GM20431 (cell line): Measurements from ENCODE around the gene HTRA2.

ENCODE experiments used
- in situ Hi-C: fragments of 300-500 bp; cut with MseI, MboI; formaldehyde crosslinking; loops from one replicate; pipeline ENCODE4 v1.15.0; 2020; ENCODE audit warnings: low sequenced_read_pairs; ENCODE audit not compliant: unreplicated experiment

HTRA2 gene

GRCh38 chr2:74513605-74514367 is 15.9 kb upstream of the HTRA2 start:
- in situ Hi-C loops: no loop called here

GRCh38 chr2:74514368-74515270 is 15.1 kb upstream of the HTRA2 start, which contains the start of gene TLX2:
TLX2 (plus strand) TSS chr2:74514450; CDS start chr2:74514807, 357 bp downstream.
- in situ Hi-C loops: no loop called here

GRCh38 chr2:74515271-74515980 is 14.3 kb upstream of the HTRA2 start:
- in situ Hi-C loops: no loop called here

- in situ Hi-C loops: no loop called here
Measured at GRCh38 chr2:74515981-74516633, 13.6 kb upstream of the HTRA2 start.

GRCh38 chr2:74516650-74517049 is 13.1 kb upstream of the HTRA2 start:
- in situ Hi-C loops: no loop called here

- in situ Hi-C loops: no loop called here
Measured at GRCh38 chr2:74522516-74522915, 7.2 kb upstream of the HTRA2 start.

GRCh38 chr2:74524005-74524404 is 5.7 kb upstream of the HTRA2 start:
- in situ Hi-C loops: no loop called here

- in situ Hi-C loops: no loop called here
Measured at GRCh38 chr2:74524955-74525716, 4.6 kb upstream of the HTRA2 start.

GRCh38 chr2:74525717-74526648 is 3.8 kb upstream of the HTRA2 start, which contains the start of gene DQX1:
DQX1 (minus strand) TSS chr2:74526231; CDS start chr2:74525729, 502 bp downstream.
- in situ Hi-C loops: no loop called here

- in situ Hi-C loops: no loop called here
Measured at GRCh38 chr2:74526649-74527230, 3.0 kb upstream of the HTRA2 start.

GRCh38 chr2:74527741-74528140 is 2.0 kb upstream of the HTRA2 start:
- in situ Hi-C loops: no loop called here

GRCh38 chr2:74528600-74529356 is 955 bp upstream of the HTRA2 start:
- in situ Hi-C loops: no loop called here

GRCh38 chr2:74530239-74531187 is 780 bp downstream of the HTRA2 start:
- in situ Hi-C loops: no loop called here

- in situ Hi-C loops: no loop called here
Measured at GRCh38 chr2:74531666-74532065, 1.9 kb downstream of the HTRA2 start.

- in situ Hi-C loops: no loop called here
Measured at GRCh38 chr2:74532222-74532621, 2.5 kb downstream of the HTRA2 start.

GRCh38 chr2:74533464-74533863 is 3.7 kb downstream of the HTRA2 start:
- in situ Hi-C loops: no loop called here
